CD4-positive, alpha-beta T cell treated with Interleukin-4 for 1 hour (primary cell): ENCODE results near the gene PCNT.

Experiments
- DNase-seq, 2 donors: peaks; one replicate each; pipeline ENCODE4 v3.0.0-alpha.2; 2020 to 2022

The PCNT gene

DNA sequence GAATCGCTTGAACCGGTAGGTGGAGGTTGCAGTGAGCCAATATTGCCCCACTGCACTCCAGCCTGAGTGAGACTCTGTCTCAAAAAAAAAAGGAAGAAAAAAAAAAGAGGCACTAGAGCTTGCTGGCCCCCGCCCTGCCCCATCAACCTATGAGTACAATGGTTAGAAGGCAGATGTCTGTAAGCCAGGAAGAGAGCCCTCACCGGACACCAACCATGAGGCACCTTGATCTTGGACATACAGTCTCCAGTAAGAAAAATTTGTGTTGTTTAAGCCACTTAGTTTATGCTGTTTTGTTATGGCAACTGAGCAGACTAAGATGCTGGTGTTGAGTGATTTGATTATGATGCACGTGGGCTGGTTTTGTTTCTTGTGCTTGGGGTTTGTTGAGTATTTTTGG is 168.9 kb downstream of the PCNT start:
- no peak for DNase-seq

DNA sequence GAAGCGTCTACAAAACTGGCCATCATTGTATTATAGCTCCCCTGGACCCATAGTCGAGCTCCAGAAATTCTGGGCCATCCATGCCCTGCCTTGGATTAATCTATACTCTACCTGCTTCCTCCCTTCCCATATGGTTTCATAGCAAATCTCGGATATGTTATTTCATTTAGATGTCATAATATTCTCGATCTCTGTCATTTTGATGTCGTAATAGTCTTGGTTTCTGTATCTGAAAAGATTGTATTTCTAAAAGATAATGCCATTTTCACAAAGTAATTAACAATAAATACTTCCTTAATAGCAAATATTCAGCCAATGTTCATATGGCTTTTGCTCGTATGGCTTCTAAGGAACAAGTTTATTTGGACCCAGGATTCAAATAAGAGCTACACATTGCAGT is 169.9 kb downstream of the PCNT start:
- DNase-seq: no peak
